Uterine smooth muscle cell (primary cell): ENCODE results near the gene ITGA7. TPM values are rescaled to one million over a fixed set of nuclear protein-coding genes. Genes with fewer than 3 reads are reported as not detected.

ENCODE experiments used
- total RNA-seq: library from RNA; depleted of rRNA; stranded (reverse); fragments of >200 nt; gene quantifications from 2 replicates; pipeline ENCODE4 v1.2.3, GENCODE V29; 2014

The ITGA7 gene, protein sequence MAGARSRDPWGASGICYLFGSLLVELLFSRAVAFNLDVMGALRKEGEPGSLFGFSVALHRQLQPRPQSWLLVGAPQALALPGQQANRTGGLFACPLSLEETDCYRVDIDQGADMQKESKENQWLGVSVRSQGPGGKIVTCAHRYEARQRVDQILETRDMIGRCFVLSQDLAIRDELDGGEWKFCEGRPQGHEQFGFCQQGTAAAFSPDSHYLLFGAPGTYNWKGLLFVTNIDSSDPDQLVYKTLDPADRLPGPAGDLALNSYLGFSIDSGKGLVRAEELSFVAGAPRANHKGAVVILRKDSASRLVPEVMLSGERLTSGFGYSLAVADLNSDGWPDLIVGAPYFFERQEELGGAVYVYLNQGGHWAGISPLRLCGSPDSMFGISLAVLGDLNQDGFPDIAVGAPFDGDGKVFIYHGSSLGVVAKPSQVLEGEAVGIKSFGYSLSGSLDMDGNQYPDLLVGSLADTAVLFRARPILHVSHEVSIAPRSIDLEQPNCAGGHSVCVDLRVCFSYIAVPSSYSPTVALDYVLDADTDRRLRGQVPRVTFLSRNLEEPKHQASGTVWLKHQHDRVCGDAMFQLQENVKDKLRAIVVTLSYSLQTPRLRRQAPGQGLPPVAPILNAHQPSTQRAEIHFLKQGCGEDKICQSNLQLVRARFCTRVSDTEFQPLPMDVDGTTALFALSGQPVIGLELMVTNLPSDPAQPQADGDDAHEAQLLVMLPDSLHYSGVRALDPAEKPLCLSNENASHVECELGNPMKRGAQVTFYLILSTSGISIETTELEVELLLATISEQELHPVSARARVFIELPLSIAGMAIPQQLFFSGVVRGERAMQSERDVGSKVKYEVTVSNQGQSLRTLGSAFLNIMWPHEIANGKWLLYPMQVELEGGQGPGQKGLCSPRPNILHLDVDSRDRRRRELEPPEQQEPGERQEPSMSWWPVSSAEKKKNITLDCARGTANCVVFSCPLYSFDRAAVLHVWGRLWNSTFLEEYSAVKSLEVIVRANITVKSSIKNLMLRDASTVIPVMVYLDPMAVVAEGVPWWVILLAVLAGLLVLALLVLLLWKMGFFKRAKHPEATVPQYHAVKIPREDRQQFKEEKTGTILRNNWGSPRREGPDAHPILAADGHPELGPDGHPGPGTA
- total RNA-seq, result 26.6 and 47.0 TPM in 2 replicates

DNA sequence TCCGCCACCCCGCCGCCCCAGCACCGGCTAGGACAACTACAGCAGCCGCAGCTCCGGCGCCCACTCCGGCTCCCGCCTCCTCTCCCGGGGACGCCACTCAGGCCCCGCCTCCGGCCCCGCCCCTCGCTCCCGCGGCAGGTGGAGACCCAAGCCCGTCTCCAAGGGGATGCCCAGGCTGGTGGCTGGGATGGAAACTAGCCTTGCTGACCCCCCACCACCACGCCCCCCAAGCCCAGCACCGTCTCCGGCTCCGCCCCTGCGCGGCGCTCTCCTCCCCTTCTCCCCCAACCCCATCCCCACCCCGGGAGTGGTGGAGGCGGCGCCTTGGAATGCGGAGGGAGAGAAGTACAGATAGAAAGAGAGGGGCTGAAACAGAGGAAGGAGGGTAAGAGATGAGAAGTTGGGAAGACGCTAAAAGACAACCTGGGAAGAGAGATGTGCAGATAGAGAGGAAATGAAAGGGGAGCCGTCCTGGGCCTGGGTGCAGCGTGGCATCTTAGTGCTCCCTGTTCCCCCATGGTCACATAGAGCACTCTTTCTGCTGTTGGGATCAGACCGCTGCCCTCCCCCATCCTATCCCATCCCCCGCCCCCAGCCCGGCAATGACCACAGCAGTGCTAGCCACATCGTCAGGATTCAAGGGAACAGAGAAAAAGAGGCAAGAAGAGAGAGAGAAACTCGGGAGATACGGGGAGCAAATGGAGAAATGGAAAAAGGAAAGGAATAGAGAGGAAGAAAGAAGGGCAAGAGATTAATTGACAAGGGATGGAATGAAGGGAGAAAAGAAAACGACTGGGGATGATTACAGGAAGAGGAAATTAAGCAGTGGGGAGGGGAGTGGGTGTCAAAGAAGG lies at the start of gene ITGA7:
ITGA7 (minus strand) TSS at position 64 of the 854 bp plus-strand sequence. CDS start 222 bp downstream, outside the sequence.

DNA sequence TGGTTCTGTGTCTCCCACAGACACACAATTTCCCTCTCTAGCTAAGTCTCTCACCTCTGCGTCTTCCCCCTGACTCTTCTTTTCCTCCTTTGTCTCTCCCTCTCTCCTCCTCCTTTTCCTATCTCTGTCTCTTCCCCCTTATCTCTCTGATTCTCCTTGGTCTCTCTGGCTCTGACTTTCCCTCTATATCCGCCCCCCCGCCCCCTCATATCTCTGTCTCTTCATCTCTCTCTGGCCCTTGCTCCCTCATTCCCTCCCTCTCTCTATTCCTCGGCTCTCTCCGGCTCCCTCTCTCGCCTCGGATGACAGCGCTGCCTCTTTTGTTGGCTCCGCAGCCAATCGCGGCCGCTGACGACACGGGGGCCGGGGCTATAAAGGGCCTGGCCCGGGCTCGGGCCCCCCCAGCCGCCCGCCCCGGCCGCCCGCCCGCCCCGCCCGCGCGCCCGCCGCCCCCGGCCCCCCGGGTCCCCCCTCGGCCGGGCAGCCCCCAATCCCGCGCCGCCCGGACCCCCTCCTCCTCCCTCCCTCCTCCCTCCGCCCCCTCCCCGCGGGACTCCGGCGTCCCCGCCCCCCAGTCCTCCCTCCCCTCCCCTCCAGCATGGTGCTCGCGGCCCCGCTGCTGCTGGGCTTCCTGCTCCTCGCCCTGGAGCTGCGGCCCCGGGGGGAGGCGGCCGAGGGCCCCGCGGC lies 35.2 kb upstream of the ITGA7 start, which contains the start of gene GDF11:
GDF11 (plus strand) TSS at position 404 of the 687 bp plus-strand sequence; CDS start at position 599, 195 bp downstream.

DNA sequence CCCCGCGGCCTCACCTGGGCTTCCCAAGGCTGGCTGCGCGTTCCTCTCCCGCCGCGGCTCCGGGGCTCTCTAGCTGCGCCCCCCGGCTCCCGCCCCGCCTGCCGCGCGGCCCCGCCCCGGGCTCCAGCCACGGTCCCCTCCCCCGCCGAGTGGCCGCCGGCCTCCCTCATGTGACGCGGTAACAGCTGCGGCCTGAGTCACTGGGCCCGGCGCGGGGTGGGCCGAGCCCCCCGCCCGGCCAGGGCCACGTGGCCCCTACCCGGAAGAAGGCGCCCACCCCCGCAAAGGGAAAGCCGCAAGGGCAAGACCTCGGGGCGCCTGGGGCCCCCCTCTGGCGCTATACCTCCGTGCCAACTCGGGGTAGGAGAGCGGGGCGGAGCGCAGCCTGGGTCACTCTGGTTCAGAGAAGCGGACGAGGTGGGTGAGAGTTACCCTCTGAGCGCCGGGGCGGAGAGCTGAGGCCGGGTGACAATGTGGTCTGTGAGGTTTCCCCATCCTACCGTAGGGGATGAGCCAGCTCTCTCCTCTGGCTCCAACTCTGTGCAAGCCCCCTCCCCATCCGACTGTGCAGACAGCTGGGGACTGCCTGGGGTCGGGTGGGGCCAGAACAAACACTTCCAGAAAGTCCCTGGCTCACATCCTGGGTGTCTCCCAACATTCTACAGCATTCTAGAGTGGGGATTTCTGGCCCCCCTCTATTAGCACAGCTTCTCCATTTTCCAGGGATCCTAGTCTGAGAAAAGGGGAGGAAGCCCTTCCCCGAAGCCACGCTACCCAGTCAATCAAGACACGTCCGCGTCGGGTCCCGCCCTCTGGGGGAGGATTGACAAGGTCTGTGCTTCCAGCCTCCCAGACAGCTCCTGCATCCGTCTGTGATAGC lies 21.5 kb upstream of the ITGA7 start, which contains the start of gene CD63:
CD63 (minus strand) TSS at position 71 of the 880 bp plus-strand sequence. CDS start 668 bp downstream, outside the sequence.

DNA sequence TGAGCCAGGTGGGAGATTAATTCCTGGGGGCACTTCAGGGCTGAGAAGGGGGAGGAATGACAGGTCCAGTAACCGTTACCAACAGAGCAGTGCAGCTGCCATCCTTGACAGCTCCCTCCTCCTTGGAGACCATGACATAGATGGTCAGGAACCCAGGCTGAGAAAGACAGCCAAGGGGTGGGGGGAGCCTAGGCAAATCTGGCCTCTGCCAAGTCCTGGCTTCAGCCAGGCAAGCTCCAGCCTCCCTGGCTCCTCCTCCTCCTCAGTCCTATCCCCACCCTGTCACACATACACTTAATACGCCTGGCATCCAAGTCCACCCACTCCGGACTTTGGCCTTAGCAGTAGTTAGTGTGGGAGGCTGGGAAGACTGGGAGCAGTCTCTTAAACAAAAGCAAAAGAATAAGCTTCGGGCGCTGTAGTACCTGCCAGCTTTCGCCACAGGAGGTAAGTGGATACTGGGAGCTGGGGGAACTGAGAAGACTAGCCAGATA lies 12.4 kb upstream of the ITGA7 start, which contains the start of gene RDH5:
RDH5 (plus strand) TSS at position 323 of the 494 bp plus-strand sequence. CDS start 792 bp downstream, outside the sequence.

DNA sequence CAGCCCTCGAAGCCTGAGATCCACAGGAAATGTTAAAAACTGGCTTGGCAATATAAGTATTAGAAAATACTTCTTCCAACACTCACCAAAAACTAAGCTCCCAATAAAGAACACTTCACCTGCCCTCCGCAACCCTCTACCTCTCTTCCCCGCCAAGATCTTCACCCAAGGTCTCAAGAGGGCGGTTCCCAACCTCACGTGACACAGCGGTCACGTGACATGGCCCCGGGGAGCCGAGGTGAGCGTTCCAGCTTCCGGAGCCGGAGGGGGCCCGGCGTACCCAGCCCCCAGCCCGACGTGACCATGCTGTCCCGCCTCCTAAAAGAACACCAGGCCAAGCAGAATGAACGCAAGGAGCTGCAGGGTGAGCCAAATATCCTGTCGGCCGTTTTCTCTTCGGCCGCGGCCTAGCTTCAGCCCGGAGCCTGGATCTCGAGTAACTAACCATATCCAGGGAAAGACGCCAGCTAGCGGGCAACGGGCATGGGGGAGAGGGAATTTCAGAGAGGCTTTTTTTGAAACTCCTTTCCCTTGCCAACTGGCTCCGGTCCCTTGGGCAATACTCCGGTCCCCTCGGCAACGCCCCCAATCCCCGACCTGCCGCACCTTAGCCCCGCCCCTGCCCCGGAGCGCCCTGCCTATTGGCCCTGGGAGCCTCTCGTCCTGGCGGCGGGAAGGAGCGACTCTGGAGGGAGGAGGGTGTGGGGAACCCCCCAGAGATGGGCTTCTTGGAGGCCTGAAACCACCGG lies 8.3 kb upstream of the ITGA7 start, which contains the start of gene BLOC1S1:
BLOC1S1 (plus strand) TSS at position 214 of the 749 bp plus-strand sequence; CDS start at position 220, 6 bp downstream.

DNA sequence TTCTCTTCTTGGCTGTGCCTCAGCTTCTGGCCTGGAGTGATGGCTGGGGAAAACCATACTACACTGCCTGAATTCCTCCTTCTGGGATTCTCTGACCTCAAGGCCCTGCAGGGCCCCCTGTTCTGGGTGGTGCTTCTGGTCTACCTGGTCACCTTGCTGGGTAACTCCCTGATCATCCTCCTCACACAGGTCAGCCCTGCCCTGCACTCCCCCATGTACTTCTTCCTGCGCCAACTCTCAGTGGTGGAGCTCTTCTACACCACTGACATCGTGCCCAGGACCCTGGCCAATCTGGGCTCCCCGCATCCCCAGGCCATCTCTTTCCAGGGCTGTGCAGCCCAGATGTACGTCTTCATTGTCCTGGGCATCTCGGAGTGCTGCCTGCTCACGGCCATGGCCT lies 70.9 kb downstream of the ITGA7 start, which contains the start of gene OR10P1:
OR10P1 (plus strand) TSS at position 40 of the 400 bp plus-strand sequence; CDS start at position 40, 0 bp downstream.

Other genes with a start within 250 kb of the ITGA7 start
- not detected in 2 replicates for gene OR6C70, start 237.8 kb downstream of the ITGA7 start, total RNA-seq
- not detected in 2 replicates for gene OR6C68, start 215.5 kb downstream of the ITGA7 start, total RNA-seq
- not detected in 2 replicates for gene OR6C4, start 158.3 kb downstream of the ITGA7 start, total RNA-seq
- gene OR2AP1, start 135.4 kb downstream of the ITGA7 start, total RNA-seq, result not detected in 2 replicates
- not detected in 2 replicates for gene OR10P1, start 71.0 kb downstream of the ITGA7 start, total RNA-seq
- 89.5 and 92.5 TPM in 2 replicates for gene BLOC1S1, start 8.1 kb upstream of the ITGA7 start, total RNA-seq
- gene RDH5, start 12.5 kb upstream of the ITGA7 start, total RNA-seq, result 11.9 and 17.7 TPM in 2 replicates
- gene CD63, start 21.1 kb upstream of the ITGA7 start, total RNA-seq, result 2,861 and 3,471 TPM in 2 replicates
- 3.9 and 6.6 TPM in 2 replicates for gene GDF11, start 35.2 kb upstream of the ITGA7 start, total RNA-seq
- 101 and 113 TPM in 2 replicates for gene SARNP, start 109.8 kb upstream of the ITGA7 start, total RNA-seq
- 21.9 and 26.2 TPM in 2 replicates for gene ORMDL2, start 110.1 kb upstream of the ITGA7 start, total RNA-seq
- 70.1 and 78.6 TPM in 2 replicates for gene DNAJC14, start 121.7 kb upstream of the ITGA7 start, total RNA-seq
- gene MMP19, start 135.0 kb upstream of the ITGA7 start, total RNA-seq, result 2.7 and 5.2 TPM in 2 replicates
- 24.9 and 32.4 TPM in 2 replicates for gene PYM1, start 220.0 kb upstream of the ITGA7 start, total RNA-seq
- 29.8 and 32.7 TPM in 2 replicates for gene DGKA, start 223.3 kb upstream of the ITGA7 start, total RNA-seq